ENCODE measurements around the gene MEIOC. TPM values are rescaled to one million over a fixed set of nuclear protein-coding genes. Genes with fewer than 3 reads are reported as not detected.
"Not testable (repeated sequence)": the region's sequence is repeated elsewhere in the genome, so short reads cannot be mapped to it uniquely, and the experiment has no call there.

The MEIOC gene
- total and polyA plus RNA-seq, 2 donors (not counting 1 experiment from before 2014, with no cell fraction given) = 0.12 TPM; not detected in 1

DNA sequence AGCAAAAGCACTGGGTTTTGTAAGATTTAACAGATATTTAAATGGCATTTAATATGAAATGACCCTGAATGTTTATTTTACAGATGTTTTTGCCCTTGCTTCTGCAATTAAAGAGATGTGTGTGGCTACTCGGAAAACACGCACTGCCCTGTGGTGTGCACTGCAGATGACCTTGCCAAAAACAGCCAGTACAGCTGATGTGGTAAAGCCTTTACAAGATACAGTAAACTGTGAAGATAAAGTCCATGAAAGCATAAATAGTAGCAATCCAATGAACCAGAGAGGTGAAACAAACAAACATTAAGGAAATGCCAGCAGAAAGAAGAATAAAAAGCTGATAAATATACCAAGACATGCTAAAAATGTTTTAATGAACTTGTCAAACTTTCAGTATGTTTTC lies 17.6 kb downstream of the MEIOC start:
- intact Hi-C loops (cut with micrococcal nuclease) = no loop called here
- ChIA-PET CTCF (interaction anchor here (1.8 kb wide), 1 partner anchor 140 kb away, joined by 7 read pairs; no protein-coding TSS in a partner anchor), POLR2A (no interaction called here)
- H3K27ac ChIP-seq (ENCODE audit: low read length in 2 of 2) = no peak overlapping the region
- peaks cover 6 to 18% of the 10 kb centered on the region in 2 experiments for H3K36me3 ChIP-seq (replicated peaks in 1 of 2; ENCODE audit: control extremely low read depth in 1 of 2, control insufficient read depth in 1 of 2, extremely low read depth in 1 of 2, insufficient read depth in 2 of 2, low read length in 1 of 2)
- H3K4me3 ChIP-seq (ENCODE audit: control extremely low read depth in 1 of 5, extremely low read depth in 1 of 5, insufficient read depth in 1 of 5, low read depth in 2 of 5, low read length in 4 of 5) = no peak overlapping the region
- Mint-ChIP-seq H3K27me3 (no peaks in the 10 kb centered on the region), H3K27ac (no peak overlapping the region), H3K9me3 (ENCODE audit: insufficient read depth) (no peaks in the 10 kb centered on the region), H3K4me3 (no peak overlapping the region), H3K4me1 (no peaks in the 10 kb centered on the region)
- H4K20me1 ChIP-seq (ENCODE audit: control insufficient read depth, insufficient read depth, low read length, poor library complexity, severe bottlenecking) = no peaks in the 10 kb centered on the region
- H3K4me1 ChIP-seq (ENCODE audit: control insufficient read depth in 2 of 2, insufficient read depth in 2 of 2, low read length in 2 of 2) = no peaks in the 10 kb centered on the region
- no peak overlapping the region for H2AFZ ChIP-seq (ENCODE audit: insufficient read depth, low read depth, low read length, poor library complexity, severe bottlenecking)
- no peak overlapping the region for H3K4me2 ChIP-seq (replicated peaks; ENCODE audit: low read depth, low read length, poor library complexity, severe bottlenecking)
- no peaks in the 10 kb centered on the region for H3K79me2 ChIP-seq (ENCODE audit: control insufficient read depth, insufficient read depth, low read length)
- 100% methylated on average over 1 of the region's 2 CpGs for WGBS (ENCODE audit: insufficient coverage)
- H3K9ac ChIP-seq (ENCODE audit: low read length) = no peak overlapping the region
- DNase-seq = no peak
- no peak for ATAC-seq (ENCODE audit: low read depth)
- H3K9me3 ChIP-seq (ENCODE audit: control extremely low read depth in 1 of 3, control insufficient read depth in 2 of 3, insufficient read depth in 1 of 3, low read length in 2 of 3) = no peaks in the 10 kb centered on the region
- H3K27me3 ChIP-seq (replicated peaks in 1 of 4; ENCODE audit: control extremely low read depth in 1 of 4, control insufficient read depth in 3 of 4, insufficient read depth in 4 of 4, low read length in 3 of 4) = no peaks in the 10 kb centered on the region
- TF ChIP-seq, protein P1, sequence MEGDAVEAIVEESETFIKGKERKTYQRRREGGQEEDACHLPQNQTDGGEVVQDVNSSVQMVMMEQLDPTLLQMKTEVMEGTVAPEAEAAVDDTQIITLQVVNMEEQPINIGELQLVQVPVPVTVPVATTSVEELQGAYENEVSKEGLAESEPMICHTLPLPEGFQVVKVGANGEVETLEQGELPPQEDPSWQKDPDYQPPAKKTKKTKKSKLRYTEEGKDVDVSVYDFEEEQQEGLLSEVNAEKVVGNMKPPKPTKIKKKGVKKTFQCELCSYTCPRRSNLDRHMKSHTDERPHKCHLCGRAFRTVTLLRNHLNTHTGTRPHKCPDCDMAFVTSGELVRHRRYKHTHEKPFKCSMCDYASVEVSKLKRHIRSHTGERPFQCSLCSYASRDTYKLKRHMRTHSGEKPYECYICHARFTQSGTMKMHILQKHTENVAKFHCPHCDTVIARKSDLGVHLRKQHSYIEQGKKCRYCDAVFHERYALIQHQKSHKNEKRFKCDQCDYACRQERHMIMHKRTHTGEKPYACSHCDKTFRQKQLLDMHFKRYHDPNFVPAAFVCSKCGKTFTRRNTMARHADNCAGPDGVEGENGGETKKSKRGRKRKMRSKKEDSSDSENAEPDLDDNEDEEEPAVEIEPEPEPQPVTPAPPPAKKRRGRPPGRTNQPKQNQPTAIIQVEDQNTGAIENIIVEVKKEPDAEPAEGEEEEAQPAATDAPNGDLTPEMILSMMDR (IDR thresholded peaks at IDR 0.05) = no peak
- TF ChIP-seq EZH2 (IDR thresholded peaks at IDR 0.05; ENCODE audit: borderline replicate concordance, insufficient read depth, low read depth, low read length, poor library complexity, severe bottlenecking) = no peak

DNA sequence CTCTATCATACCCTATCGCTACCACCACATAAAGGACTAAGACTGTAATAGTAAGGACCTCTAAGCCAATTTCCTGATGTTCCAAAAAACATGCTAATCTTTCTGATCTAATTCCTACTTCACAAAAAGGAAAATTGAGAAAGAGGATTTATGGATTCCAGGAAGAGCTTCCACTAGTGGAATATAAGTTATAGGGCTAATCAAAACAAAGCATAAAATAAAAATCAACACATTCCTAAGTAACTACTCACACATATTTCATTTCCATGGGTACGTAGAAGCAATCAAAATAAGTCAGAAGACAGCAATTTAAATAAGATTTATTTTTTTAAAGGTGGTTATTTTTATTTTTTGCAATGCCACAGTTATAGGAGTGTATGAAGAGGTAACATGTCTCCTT lies 20.9 kb downstream of the MEIOC start:
- Mint-ChIP-seq H3K27me3 (no peaks in the 10 kb centered on the region), H3K4me1 (no peaks in the 10 kb centered on the region), H3K4me3 (no peak overlapping the region), H3K9me3 (ENCODE audit: insufficient read depth) (no peaks in the 10 kb centered on the region), H3K27ac (no peak overlapping the region)
- no peak overlapping the region for H3K27ac ChIP-seq (ENCODE audit: low read length in 2 of 2)
- no peak overlapping the region for H3K9ac ChIP-seq (ENCODE audit: low read length)
- TF ChIP-seq, protein P1 (IDR thresholded peaks at IDR 0.05) = no peak
- TF ChIP-seq EZH2 (IDR thresholded peaks at IDR 0.05; ENCODE audit: borderline replicate concordance, insufficient read depth, low read depth, low read length, poor library complexity, severe bottlenecking) = no peak
- POLR2A ChIA-PET = no interaction called here
- intact Hi-C loops (cut with micrococcal nuclease) = no loop called here
- H3K79me2 ChIP-seq (ENCODE audit: control insufficient read depth, insufficient read depth, low read length) = no peaks in the 10 kb centered on the region
- no peaks in the 10 kb centered on the region for H3K9me3 ChIP-seq (ENCODE audit: control extremely low read depth in 1 of 3, control insufficient read depth in 2 of 3, insufficient read depth in 1 of 3, low read length in 2 of 3)
- H3K4me3 ChIP-seq (ENCODE audit: control extremely low read depth in 1 of 5, extremely low read depth in 1 of 5, insufficient read depth in 1 of 5, low read depth in 2 of 5, low read length in 4 of 5) = no peak overlapping the region
- H4K20me1 ChIP-seq (ENCODE audit: control insufficient read depth, insufficient read depth, low read length, poor library complexity, severe bottlenecking) = no peaks in the 10 kb centered on the region
- peaks cover 16 to 37% of the 10 kb centered on the region in 2 experiments for H3K36me3 ChIP-seq (replicated peaks in 1 of 2; ENCODE audit: control extremely low read depth in 1 of 2, control insufficient read depth in 1 of 2, extremely low read depth in 1 of 2, insufficient read depth in 2 of 2, low read length in 1 of 2)
- H3K27me3 ChIP-seq (replicated peaks in 1 of 4; ENCODE audit: control extremely low read depth in 1 of 4, control insufficient read depth in 3 of 4, insufficient read depth in 4 of 4, low read length in 3 of 4) = no peaks in the 10 kb centered on the region
- H3K4me2 ChIP-seq (replicated peaks; ENCODE audit: low read depth, low read length, poor library complexity, severe bottlenecking) = no peak overlapping the region
- CTCF ChIA-PET = no interaction called here
- DNase-seq = no peak
- no peak overlapping the region for H2AFZ ChIP-seq (ENCODE audit: insufficient read depth, low read depth, low read length, poor library complexity, severe bottlenecking)
- no peak for ATAC-seq (ENCODE audit: low read depth)
- WGBS (ENCODE audit: insufficient coverage) = no CpG with 5 or more reads among the region's 2 CpGs
- no peaks in the 10 kb centered on the region for H3K4me1 ChIP-seq (ENCODE audit: control insufficient read depth in 2 of 2, insufficient read depth in 2 of 2, low read length in 2 of 2)

DNA sequence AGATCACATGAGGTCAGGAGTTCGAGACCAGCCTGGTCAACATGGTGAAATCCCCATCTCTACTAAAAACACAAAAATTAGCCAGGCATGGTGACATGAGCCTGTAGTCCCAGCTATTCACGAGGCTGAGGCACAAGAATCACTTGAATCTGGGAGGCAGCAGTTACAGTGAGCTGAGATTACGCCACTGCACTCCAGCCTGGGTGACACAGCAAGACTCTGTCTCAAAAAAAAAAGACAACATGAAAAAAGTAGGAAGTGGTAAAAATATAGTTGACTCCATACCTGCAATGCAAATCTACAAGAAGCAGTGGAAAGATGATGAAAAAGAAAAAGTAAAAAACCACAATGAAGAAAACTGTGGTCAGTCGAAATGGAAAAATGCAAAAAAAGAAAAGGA lies 27.0 kb downstream of the MEIOC start:
- H3K4me1 Mint-ChIP-seq; H3K4me1 ChIP-seq (ENCODE audit: control insufficient read depth in 2 of 2, insufficient read depth in 2 of 2, low read length in 2 of 2); H3K9me3 ChIP-seq (ENCODE audit: control extremely low read depth in 1 of 3, control insufficient read depth in 2 of 3, insufficient read depth in 1 of 3, low read length in 2 of 3); H3K9ac ChIP-seq (ENCODE audit: low read length); H3K4me3 ChIP-seq (ENCODE audit: control extremely low read depth in 1 of 5, extremely low read depth in 1 of 5, insufficient read depth in 1 of 5, low read depth in 2 of 5, low read length in 4 of 5); H3K27ac Mint-ChIP-seq; CTCF ChIA-PET; H3K4me3 Mint-ChIP-seq; H4K20me1 ChIP-seq (ENCODE audit: control insufficient read depth, insufficient read depth, low read length, poor library complexity, severe bottlenecking); DNase-seq; H3K27ac ChIP-seq (ENCODE audit: low read length in 2 of 2); H3K4me2 ChIP-seq (replicated peaks; ENCODE audit: low read depth, low read length, poor library complexity, severe bottlenecking); ATAC-seq (ENCODE audit: low read depth); H2AFZ ChIP-seq (ENCODE audit: insufficient read depth, low read depth, low read length, poor library complexity, severe bottlenecking); H3K27me3 Mint-ChIP-seq; intact Hi-C loops (cut with micrococcal nuclease); POLR2A ChIA-PET; H3K27me3 ChIP-seq (replicated peaks in 1 of 4; ENCODE audit: control extremely low read depth in 1 of 4, control insufficient read depth in 3 of 4, insufficient read depth in 4 of 4, low read length in 3 of 4); H3K9me3 Mint-ChIP-seq (ENCODE audit: insufficient read depth): not testable (repeated sequence)
- 67% methylated on average over 4 of the region's 4 CpGs for WGBS (ENCODE audit: insufficient coverage)
- Histone ChIP-seq H3K79me2 (ENCODE audit: control insufficient read depth, insufficient read depth, low read length) (peaks cover 22% of the 10 kb centered on the region), H3K36me3 (replicated peaks in 1 of 2; ENCODE audit: control extremely low read depth in 1 of 2, control insufficient read depth in 1 of 2, extremely low read depth in 1 of 2, insufficient read depth in 2 of 2, low read length in 1 of 2) (peaks cover 23 to 40% of the 10 kb centered on the region in 2 experiments)

Data from B cell (primary cell).